ENCODE measurements around the gene EXTL1.

DNA sequence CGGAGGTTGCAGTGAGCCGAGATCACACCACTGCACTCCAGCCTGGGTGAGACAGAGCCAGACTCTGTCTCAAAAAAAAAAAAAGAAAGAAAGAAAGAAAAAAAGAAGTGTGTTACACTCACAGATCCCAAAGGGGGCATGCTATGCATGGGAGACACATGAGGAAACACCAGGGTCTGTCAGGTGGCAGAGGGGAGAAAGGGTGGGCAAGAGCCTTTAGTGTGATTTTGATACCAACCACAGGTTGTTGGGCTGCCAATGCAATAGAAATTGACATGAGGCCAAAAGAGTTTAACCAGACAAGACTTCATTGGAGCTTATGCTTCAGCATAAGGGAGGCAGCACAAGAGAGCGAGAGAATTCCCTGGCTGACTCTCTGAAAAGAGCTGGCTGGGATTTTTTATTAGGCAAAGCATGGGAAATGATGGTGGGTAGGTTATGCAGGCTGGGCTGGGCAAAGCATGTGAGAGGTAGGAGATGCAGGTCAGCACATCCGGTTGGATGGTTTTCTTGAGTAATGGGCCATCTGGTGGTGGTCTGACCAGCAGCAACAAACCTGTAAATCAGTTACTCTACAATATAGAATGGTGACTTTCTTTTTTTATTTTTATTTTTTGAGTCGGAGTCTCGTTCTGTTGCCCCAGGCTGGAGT is 11.7 kb upstream of the EXTL1 start:
- TF ChIP-seq, protein P1, sequence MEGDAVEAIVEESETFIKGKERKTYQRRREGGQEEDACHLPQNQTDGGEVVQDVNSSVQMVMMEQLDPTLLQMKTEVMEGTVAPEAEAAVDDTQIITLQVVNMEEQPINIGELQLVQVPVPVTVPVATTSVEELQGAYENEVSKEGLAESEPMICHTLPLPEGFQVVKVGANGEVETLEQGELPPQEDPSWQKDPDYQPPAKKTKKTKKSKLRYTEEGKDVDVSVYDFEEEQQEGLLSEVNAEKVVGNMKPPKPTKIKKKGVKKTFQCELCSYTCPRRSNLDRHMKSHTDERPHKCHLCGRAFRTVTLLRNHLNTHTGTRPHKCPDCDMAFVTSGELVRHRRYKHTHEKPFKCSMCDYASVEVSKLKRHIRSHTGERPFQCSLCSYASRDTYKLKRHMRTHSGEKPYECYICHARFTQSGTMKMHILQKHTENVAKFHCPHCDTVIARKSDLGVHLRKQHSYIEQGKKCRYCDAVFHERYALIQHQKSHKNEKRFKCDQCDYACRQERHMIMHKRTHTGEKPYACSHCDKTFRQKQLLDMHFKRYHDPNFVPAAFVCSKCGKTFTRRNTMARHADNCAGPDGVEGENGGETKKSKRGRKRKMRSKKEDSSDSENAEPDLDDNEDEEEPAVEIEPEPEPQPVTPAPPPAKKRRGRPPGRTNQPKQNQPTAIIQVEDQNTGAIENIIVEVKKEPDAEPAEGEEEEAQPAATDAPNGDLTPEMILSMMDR (IDR thresholded peaks at IDR 0.05) = peak; percentile 41
- TF ChIP-seq NFIC (IDR thresholded peaks at IDR 0.05; ENCODE audit: borderline replicate concordance) (no peak), TEAD4 (IDR thresholded peaks at IDR 0.05; ENCODE audit: borderline replicate concordance, insufficient read depth) (no peak), TAF1 (IDR thresholded peaks at IDR 0.05; ENCODE audit: borderline replicate concordance, low read depth, low read length) (no peak), POLR2AphosphoS5 (IDR thresholded peaks at IDR 0.05; ENCODE audit: low read depth, low read length) (no peak), NRF1 (IDR thresholded peaks at IDR 0.05; ENCODE audit: low read depth, low read length) (no peak)
- TF ChIP-seq, protein P2, sequence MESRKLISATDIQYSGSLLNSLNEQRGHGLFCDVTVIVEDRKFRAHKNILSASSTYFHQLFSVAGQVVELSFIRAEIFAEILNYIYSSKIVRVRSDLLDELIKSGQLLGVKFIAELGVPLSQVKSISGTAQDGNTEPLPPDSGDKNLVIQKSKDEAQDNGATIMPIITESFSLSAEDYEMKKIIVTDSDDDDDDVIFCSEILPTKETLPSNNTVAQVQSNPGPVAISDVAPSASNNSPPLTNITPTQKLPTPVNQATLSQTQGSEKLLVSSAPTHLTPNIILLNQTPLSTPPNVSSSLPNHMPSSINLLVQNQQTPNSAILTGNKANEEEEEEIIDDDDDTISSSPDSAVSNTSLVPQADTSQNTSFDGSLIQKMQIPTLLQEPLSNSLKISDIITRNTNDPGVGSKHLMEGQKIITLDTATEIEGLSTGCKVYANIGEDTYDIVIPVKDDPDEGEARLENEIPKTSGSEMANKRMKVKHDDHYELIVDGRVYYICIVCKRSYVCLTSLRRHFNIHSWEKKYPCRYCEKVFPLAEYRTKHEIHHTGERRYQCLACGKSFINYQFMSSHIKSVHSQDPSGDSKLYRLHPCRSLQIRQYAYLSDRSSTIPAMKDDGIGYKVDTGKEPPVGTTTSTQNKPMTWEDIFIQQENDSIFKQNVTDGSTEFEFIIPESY (IDR thresholded peaks at IDR 0.05; ENCODE audit: borderline replicate concordance, low read depth) = no peak

All from SK-N-SH (cell line).